Endothelial cell (in vitro differentiated cells): ENCODE data around the gene DLX5. TPM values are rescaled to one million over a fixed set of nuclear protein-coding genes. Genes with fewer than 3 reads are reported as not detected.
A peak's percentile ranks its signal among the peaks of the same experiment; 100 is the strongest.

Source experiments
- DNase-seq: peaks from one replicate; pipeline ENCODE4 v3.0.0; 2021; ENCODE audit warnings: low spot score
- H3K27ac Mint-ChIP-seq: one replicate; pipeline ENCODE4 v1.8.0; 2021; ENCODE audit warnings: mixed read lengths, inconsistent platforms; ENCODE audit not compliant: unreplicated experiment
- H3K27me3 Mint-ChIP-seq: one replicate; pipeline ENCODE4 v1.8.0; 2021; ENCODE audit warnings: mild to moderate bottlenecking, moderate library complexity, mixed read lengths, inconsistent platforms; ENCODE audit not compliant: unreplicated experiment
- H3K36me3 Mint-ChIP-seq: one replicate; pipeline ENCODE4 v1.8.0; 2021; ENCODE audit warnings: mild to moderate bottlenecking, low read depth, mixed read lengths, inconsistent platforms; ENCODE audit not compliant: unreplicated experiment
- H3K4me1 Mint-ChIP-seq: one replicate; pipeline ENCODE4 v1.8.0; 2021; ENCODE audit warnings: mild to moderate bottlenecking, mixed read lengths, inconsistent platforms; ENCODE audit not compliant: unreplicated experiment
- H3K4me3 Mint-ChIP-seq: one replicate; pipeline ENCODE4 v1.8.0; 2021; ENCODE audit warnings: mild to moderate bottlenecking, mixed read lengths, inconsistent platforms; ENCODE audit not compliant: unreplicated experiment
- H3K9me3 Mint-ChIP-seq: one replicate; pipeline ENCODE4 v1.8.0; 2021; ENCODE audit warnings: mixed read lengths, inconsistent platforms; ENCODE audit not compliant: unreplicated experiment
- total RNA-seq: library from RNA; stranded (reverse); fragmentation: NEBNext Ultra II Directional; extraction: Animal tissue kit (Norgen Biotek cat#: 25700); gene quantifications from one replicate; pipeline ENCODE4 v1.2.1, GENCODE V29; 2021; ENCODE audit not compliant: unreplicated experiment
- TF ChIP-seq, protein P1 (sequence below): fragments of 200-600 bp; sonication (generic); IDR thresholded peaks from one replicate; pipeline ENCODE4 v1.5.0; 2021; ENCODE audit warnings: antibody characterized with exemption; ENCODE audit not compliant: unreplicated experiment

DLX5 gene
- total RNA-seq, 1 donor from 2014 or later: 0.18 TPM

DNA sequence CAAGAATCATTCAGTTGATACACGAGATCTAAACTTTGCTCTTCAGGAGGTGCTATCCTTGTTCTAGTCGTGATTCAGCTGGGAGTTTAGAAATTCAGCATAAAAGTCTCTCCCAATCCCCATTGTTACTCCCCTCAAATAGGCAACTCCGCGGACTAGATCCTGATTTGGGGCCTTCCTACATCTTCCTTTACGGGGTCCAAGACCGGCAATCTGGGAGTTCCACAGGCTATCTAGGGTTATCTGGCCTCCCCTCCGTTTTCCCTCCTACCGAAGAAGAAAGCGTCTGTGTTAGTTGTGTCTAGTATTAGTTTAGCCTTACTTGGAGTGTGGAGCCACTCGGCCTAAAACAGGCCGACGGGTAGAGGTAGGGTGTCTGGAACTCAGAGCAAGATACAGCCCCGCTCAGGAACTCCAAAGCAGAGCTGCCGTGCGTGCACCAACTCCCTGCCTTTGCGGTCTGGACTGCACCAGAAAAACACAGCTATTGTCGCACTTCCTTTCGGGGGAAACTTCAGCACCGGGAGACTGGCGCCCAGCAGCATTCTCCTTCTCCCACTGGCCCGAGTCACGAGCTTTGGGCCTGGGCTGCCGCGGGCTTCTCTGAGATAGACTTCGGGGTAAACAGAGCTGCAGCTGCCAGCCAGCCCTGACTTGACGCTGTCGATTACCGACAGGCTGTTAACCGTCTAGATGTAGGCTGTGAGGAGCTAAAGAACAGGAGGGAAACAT lies 1.5 kb upstream of the DLX5 start:
- Mint-ChIP-seq H3K27me3 (peaks cover 20% of the 10 kb centered on the region), H3K4me3 (peak overlapping the region; percentile 60), H3K27ac (no peak overlapping the region), H3K36me3 (no peaks in the 10 kb centered on the region), H3K4me1 (peaks cover 50% of the 10 kb centered on the region), H3K9me3 (no peaks in the 10 kb centered on the region)
- TF ChIP-seq, protein P1, sequence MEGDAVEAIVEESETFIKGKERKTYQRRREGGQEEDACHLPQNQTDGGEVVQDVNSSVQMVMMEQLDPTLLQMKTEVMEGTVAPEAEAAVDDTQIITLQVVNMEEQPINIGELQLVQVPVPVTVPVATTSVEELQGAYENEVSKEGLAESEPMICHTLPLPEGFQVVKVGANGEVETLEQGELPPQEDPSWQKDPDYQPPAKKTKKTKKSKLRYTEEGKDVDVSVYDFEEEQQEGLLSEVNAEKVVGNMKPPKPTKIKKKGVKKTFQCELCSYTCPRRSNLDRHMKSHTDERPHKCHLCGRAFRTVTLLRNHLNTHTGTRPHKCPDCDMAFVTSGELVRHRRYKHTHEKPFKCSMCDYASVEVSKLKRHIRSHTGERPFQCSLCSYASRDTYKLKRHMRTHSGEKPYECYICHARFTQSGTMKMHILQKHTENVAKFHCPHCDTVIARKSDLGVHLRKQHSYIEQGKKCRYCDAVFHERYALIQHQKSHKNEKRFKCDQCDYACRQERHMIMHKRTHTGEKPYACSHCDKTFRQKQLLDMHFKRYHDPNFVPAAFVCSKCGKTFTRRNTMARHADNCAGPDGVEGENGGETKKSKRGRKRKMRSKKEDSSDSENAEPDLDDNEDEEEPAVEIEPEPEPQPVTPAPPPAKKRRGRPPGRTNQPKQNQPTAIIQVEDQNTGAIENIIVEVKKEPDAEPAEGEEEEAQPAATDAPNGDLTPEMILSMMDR: no peak
- no peak for DNase-seq

DNA sequence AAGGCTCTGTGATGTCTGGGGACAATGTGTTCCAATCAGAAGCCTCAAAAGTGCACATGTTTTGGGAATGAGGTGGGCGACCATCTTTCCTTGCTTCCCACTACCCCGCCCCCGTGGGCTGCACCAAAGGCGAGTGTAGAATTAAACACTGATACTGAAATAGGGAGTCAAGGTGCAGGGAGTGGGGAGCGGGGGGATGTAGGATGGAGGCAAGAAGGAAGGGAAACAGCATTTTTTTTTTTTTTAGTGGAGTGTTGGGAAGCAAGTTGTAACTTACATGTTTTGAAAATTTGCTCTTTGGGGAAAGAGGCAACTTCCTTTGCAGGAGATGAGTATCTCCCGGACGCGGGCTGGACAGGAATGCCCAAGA lies 484 bp upstream of the DLX5 start:
- H3K27me3 Mint-ChIP-seq: peaks cover 24% of the 10 kb centered on the region
- no peak for DNase-seq
- H3K4me3 Mint-ChIP-seq: peak overlapping the region; percentile 84
- H3K9me3 Mint-ChIP-seq: no peaks in the 10 kb centered on the region
- H3K4me1 Mint-ChIP-seq: peaks cover 54% of the 10 kb centered on the region
- no peaks in the 10 kb centered on the region for H3K36me3 Mint-ChIP-seq
- no peak overlapping the region for H3K27ac Mint-ChIP-seq
- TF ChIP-seq, protein P1: no peak

DNA sequence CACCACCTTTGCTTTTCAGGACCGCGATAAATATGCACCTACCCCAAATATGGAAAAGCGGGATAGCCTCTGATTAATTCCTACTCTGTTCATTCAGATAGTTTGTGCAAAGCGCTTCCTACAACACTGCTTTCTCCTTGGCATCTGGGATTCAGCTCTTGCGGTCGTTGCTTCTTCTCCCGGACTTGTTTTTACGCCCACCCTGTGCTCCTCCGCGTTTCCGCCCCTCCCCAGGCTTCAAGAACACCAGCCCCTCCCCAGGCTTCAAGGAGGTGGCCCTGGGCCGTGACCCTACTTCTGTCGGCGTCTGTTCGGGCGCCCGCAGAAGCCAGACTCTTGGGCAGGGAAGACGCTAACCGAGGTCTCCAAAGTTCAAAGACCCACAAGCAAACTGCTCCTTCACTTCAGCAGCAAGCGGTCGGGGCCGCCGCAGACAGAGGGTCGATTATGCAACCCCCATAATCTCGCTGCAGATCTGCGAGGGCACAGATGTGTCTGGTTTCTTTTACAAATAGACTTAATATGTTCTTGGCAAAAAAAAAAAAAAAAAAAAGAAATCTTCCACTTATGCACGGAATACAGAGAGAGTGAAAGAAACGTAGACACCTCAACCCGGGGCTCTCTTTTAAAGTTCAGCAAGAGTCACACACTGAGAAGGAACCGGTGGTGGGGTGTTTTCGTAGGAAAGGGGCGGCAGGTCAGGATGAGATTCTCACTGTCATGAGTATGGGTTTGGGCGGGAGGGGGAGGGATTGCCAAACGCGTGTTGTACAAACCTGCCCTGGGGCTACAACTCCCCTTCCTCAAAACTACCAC lies 1.9 kb downstream of the DLX5 start:
- H3K4me3 Mint-ChIP-seq: peak overlapping the region; percentile 57

DNA sequence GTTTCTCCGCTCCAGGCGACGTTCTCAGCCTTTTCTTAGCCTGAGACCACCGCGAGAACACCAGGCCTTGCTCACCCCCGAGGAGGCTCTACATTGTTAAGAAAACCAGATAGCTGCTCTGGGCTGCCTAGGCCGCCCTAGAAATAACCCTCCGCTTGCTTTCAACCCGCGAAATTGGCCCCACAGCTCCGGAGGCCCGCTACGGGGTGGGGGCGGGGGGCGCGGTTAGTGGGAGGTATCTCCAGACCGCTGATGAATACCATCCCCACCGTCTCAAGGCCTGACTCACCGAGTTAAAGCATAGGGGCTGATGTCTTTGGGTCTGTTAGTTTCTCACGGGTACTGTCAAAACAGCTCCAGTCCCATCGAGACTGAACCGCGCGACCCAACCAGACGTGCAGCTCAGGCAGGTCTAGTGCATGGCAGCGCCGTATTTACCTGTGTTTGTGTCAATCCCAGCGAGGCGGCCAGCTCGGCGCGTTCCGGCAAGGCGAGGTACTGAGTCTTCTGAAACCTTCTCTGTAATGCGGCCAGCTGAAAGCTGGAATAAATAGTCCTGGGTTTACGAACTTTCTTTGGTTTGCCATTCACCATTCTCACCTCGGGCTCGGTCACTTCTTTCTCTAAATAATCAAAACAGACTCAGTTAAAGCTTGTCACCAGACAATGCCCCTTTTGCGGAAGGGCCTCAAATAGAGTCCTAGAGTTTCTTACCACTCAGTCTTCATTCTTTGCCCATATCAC lies 2.7 kb downstream of the DLX5 start:
- H3K27ac Mint-ChIP-seq: no peak overlapping the region
- peaks cover 70% of the 10 kb centered on the region for H3K4me1 Mint-ChIP-seq
- no peaks in the 10 kb centered on the region for H3K36me3 Mint-ChIP-seq
- H3K9me3 Mint-ChIP-seq: no peaks in the 10 kb centered on the region
- DNase-seq: no peak
- H3K27me3 Mint-ChIP-seq: peaks cover 32% of the 10 kb centered on the region
- TF ChIP-seq, protein P1: no peak
- H3K4me3 Mint-ChIP-seq: peak overlapping the region; percentile 32

More for the DNA sequence above, 1.9 kb downstream of the DLX5 start:
- H3K27me3 Mint-ChIP-seq: peaks cover 28% of the 10 kb centered on the region
- H3K36me3 Mint-ChIP-seq: no peaks in the 10 kb centered on the region
- H3K27ac Mint-ChIP-seq: no peak overlapping the region
- H3K4me1 Mint-ChIP-seq: peaks cover 67% of the 10 kb centered on the region
- TF ChIP-seq, protein P1: no peak
- no peaks in the 10 kb centered on the region for H3K9me3 Mint-ChIP-seq
- no peak for DNase-seq
